CD4-positive, alpha-beta memory T cell (primary cell): Measurements from ENCODE around the gene MROH8. TPM values are rescaled to one million over a fixed set of nuclear protein-coding genes. Genes with fewer than 3 reads are reported as not detected.

Experiments used
- CTCF ChIA-PET: fragments of 350-600 bp; sonication (Branson Sonifier 250); formaldehyde crosslinking; loops from one replicate; lab custom pipeline; 2021; ENCODE audit warnings: inconsistent platforms; ENCODE audit not compliant: partially characterized antibody; lab: Charles Lee
- POLR2A ChIA-PET: fragments of 350-600 bp; sonication (Branson Sonifier 250); formaldehyde crosslinking; loops from one replicate; lab custom pipeline; 2021; ENCODE audit not compliant: partially characterized antibody; lab: Charles Lee
- DNase-seq, 5 donors: peaks; one replicate each; pipeline versions ENCODE4 v3.0.0 to v3.0.0-alpha.2; 2020 to 2022; ENCODE audit warnings: mixed read lengths in 1 of 5
- H3K27ac ChIP-seq: one replicate; pipeline ENCODE4 v1.7.0; 2013; ENCODE audit warnings: low read depth, low read length
- H3K27me3 ChIP-seq: 2 replicates; pipeline ENCODE4 v1.7.0; 2013; ENCODE audit warnings: mild to moderate bottlenecking, low read length, moderate library complexity; ENCODE audit not compliant: insufficient read depth
- H3K36me3 ChIP-seq: 2 replicates; pipeline ENCODE4 v1.7.0; 2013; ENCODE audit warnings: mild to moderate bottlenecking, low read length, moderate library complexity; ENCODE audit not compliant: insufficient read depth
- H3K4me1 ChIP-seq: 2 replicates; pipeline ENCODE4 v1.7.0; 2013; ENCODE audit warnings: mild to moderate bottlenecking, low read length, moderate library complexity; ENCODE audit not compliant: insufficient read depth
- H3K4me3 ChIP-seq, 2 donors: one replicate each; pipeline ENCODE4 v1.7.0; 2013; ENCODE audit warnings: low read length in 2 of 2, mild to moderate bottlenecking in 1 of 2
- H3K9me3 ChIP-seq, 2 donors: one replicate each; pipeline ENCODE4 v1.7.0; 2013; ENCODE audit warnings: low read length in 2 of 2, control low read depth in 1 of 2; ENCODE audit not compliant: control insufficient read depth in 1 of 2
- H3K27ac Mint-ChIP-seq, 7 donors: one replicate each; pipeline ENCODE4 v1.8.0; 2020 to 2021; ENCODE audit warnings: mixed read lengths in 7 of 7, mild to moderate bottlenecking in 6 of 7, inconsistent platforms in 3 of 7, moderate library complexity in 3 of 7
- H3K27me3 Mint-ChIP-seq, 2 donors: one replicate each; pipeline ENCODE4 v1.8.0; 2020 to 2021; ENCODE audit warnings: mixed read lengths in 2 of 2
- H3K36me3 Mint-ChIP-seq, 2 donors: one replicate each; pipeline ENCODE4 v1.8.0; 2020 to 2021; ENCODE audit warnings: mixed read lengths in 2 of 2, inconsistent platforms in 1 of 2, mild to moderate bottlenecking in 1 of 2
- H3K4me1 Mint-ChIP-seq, 4 donors: one replicate each; pipeline ENCODE4 v1.8.0; 2020 to 2021; ENCODE audit warnings: mixed read lengths in 4 of 4, mild to moderate bottlenecking in 1 of 4
- H3K4me3 Mint-ChIP-seq, 8 donors: one replicate each; pipeline ENCODE4 v1.8.0; 2020 to 2021; ENCODE audit warnings: mixed read lengths in 8 of 8, mild to moderate bottlenecking in 7 of 8, moderate library complexity in 6 of 8, inconsistent platforms in 3 of 8
- H3K9me3 Mint-ChIP-seq, 8 donors: one replicate each; pipeline ENCODE4 v1.8.0; 2020 to 2021; ENCODE audit warnings: mixed read lengths in 8 of 8, mild to moderate bottlenecking in 5 of 8, inconsistent platforms in 3 of 8, moderate library complexity in 1 of 8
- intact Hi-C: fragments of 100-400 bp; cut with micrococcal nuclease; formaldehyde crosslinking; loops from one replicate; pipeline ENCODE4 v1.15.1; 2023
- polyA plus RNA-seq, 2 donors: library from polyadenylated mRNA; unstranded; fragments of 300-500 nt; fragmentation: Illumina TruSeq; gene quantifications; one replicate each; pipeline ENCODE4 v1.2.3, GENCODE V29; 2021
- total RNA-seq, 2 experiments: library from RNA; stranded (reverse); gene quantifications; one replicate each; pipeline ENCODE4 v1.2.3, GENCODE V29; 2021

MROH8 gene
- total and polyA plus RNA-seq, 4 experiments from 2014 or later: 1.00 to 1.5 (median 1.4) TPM

GRCh38 chr20:37190354-37191112, 11.2 kb upstream of the MROH8 start:
- Histone ChIP-seq H3K4me1 (peaks cover 77% of the 10 kb centered on the region), H3K36me3 (peaks cover 13% of the 10 kb centered on the region), H3K27me3 (no peaks in the 10 kb centered on the region), H3K4me3 (no peak overlapping the region), H3K9me3 (no peaks in the 10 kb centered on the region), H3K27ac (no peak overlapping the region)
- intact Hi-C loops: loop anchor here (5.0 kb wide), 1 partner anchor 183 kb away; no protein-coding TSS in a partner anchor
- H3K4me1 Mint-ChIP-seq: peaks cover 55 to 79% (median 64%) of the 10 kb centered on the region in 4 donors
- H3K27ac Mint-ChIP-seq: peak overlapping the region in 5 of 7 donors; percentile 10 to 63 (median 42)
- DNase-seq: no peak
- POLR2A ChIA-PET: interaction anchor here (0.5 to 7.8 kb wide), 2 partner anchors 12 to 176 kb away, joined by 3 to 62 read pairs; partner anchors contain the start of genes MROH8 and RPN2
- CTCF ChIA-PET: interaction anchor here (0.5 to 12.5 kb wide), 14 partner anchors 9 to 351 kb away, joined by 3 to 180 read pairs (median 6); partner anchors contain the start of genes BLCAP, MROH8 and RPN2
- H3K27me3 Mint-ChIP-seq: no peaks in the 10 kb centered on the region
- peak overlapping the region in 1 of 8 donors; percentile 17 for H3K4me3 Mint-ChIP-seq
- H3K36me3 Mint-ChIP-seq: peaks cover 18 to 55% of the 10 kb centered on the region in 2 donors
- H3K9me3 Mint-ChIP-seq: peaks cover 0 to 2% (median 0%) of the 10 kb centered on the region in 8 donors

DNA sequence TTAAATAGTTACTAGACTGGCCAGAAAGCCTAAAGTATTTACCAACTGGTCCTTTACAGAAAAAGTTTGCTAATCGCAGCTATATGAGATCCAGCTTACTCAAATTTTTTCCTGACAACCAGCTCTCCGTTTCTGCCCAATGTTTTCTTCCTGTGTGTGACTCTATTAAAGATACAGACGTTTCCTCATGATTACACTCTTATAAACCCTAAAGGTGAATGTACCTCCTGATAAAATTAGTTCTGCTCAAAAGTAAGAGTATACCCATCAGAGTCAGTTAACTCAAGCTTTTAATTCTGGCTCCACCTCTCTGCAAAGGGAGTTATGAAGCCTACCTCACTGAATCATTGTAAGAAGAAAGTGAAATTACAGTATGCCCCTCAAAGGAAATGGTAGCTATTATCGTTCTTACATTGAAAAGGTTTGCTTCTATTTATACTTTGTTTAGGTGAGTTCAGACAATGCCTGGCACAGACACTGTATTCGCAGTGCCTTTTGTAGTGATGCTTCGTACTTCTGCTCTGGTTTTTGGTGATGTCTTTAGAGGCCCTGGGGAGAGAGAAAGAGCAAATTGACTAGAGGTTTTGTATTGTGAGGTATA, 10.2 kb upstream of the MROH8 start:
- Mint-ChIP-seq H3K27ac (peak overlapping the region; percentile 2 to 85 (median 59)), H3K36me3 (peaks cover 22 to 59% of the 10 kb centered on the region in 2 donors), H3K4me3 (peak overlapping the region in 6 of 8 donors; percentile 2 to 65 (median 54)), H3K27me3 (no peaks in the 10 kb centered on the region), H3K4me1 (peaks cover 50 to 75% (median 59%) of the 10 kb centered on the region in 4 donors), H3K9me3 (no peaks in the 10 kb centered on the region)
- H3K27me3 ChIP-seq: no peaks in the 10 kb centered on the region
- peaks cover 23% of the 10 kb centered on the region for H3K36me3 ChIP-seq
- intact Hi-C loops: loop anchor here (5.0 kb wide), 1 partner anchor 182 kb away; no protein-coding TSS in a partner anchor
- POLR2A ChIA-PET: interaction anchor here (7.8 kb wide), 1 partner anchor 11 kb away, joined by 62 read pairs; the partner anchor contains the start of genes MROH8 and RPN2
- no peak overlapping the region for H3K4me3 ChIP-seq
- H3K27ac ChIP-seq: no peak overlapping the region
- CTCF ChIA-PET: interaction anchor here (0.8 to 12.5 kb wide), 12 partner anchors 8 to 352 kb away, joined by 3 to 180 read pairs (median 4); partner anchors contain the start of genes BLCAP, MROH8 and RPN2
- peaks cover 75% of the 10 kb centered on the region for H3K4me1 ChIP-seq
- no peaks in the 10 kb centered on the region for H3K9me3 ChIP-seq
- no peak for DNase-seq

DNA sequence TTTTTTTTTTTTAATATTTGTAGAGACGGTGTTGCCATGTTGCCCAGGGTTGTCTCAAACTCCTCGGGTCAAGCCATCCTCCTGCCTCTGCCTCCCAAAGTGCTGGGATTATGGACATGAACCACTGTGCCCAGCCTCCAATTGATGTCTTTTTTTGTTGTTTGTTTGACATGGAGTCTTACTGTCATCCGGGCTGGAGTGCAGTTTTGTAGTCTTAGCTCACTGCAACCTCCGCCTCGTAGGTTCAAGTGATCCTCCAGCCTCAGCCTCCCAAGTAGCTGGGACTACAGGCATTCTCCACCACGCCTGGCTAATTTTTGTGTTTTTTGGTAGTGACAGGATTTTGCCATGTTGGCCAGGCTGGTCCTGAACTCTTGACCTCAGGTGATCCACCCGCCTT, 9.4 kb upstream of the MROH8 start:
- Histone ChIP-seq H3K4me3 (no peak overlapping the region), H3K9me3 (no peaks in the 10 kb centered on the region), H3K4me1 (peaks cover 75% of the 10 kb centered on the region), H3K27ac (no peak overlapping the region), H3K36me3 (peaks cover 30% of the 10 kb centered on the region), H3K27me3 (no peaks in the 10 kb centered on the region)
- no peaks in the 10 kb centered on the region for H3K9me3 Mint-ChIP-seq
- H3K27ac Mint-ChIP-seq: peak overlapping the region in 1 of 7 donors; percentile 68
- no peak for DNase-seq
- H3K27me3 Mint-ChIP-seq: no peaks in the 10 kb centered on the region
- CTCF ChIA-PET: interaction anchor here (0.8 to 12.5 kb wide), 5 partner anchors 8 to 343 kb away, joined by 3 to 180 read pairs (median 4); partner anchors contain the start of genes BLCAP, MROH8 and RPN2
- no peak overlapping the region for H3K4me3 Mint-ChIP-seq
- H3K4me1 Mint-ChIP-seq: peaks cover 51 to 75% (median 59%) of the 10 kb centered on the region in 4 donors
- peaks cover 27 to 66% of the 10 kb centered on the region in 2 donors for H3K36me3 Mint-ChIP-seq
- POLR2A ChIA-PET: interaction anchor here (7.8 kb wide), 1 partner anchor 10 kb away, joined by 62 read pairs; the partner anchor contains the start of genes MROH8 and RPN2
- intact Hi-C loops: no loop called here

DNA sequence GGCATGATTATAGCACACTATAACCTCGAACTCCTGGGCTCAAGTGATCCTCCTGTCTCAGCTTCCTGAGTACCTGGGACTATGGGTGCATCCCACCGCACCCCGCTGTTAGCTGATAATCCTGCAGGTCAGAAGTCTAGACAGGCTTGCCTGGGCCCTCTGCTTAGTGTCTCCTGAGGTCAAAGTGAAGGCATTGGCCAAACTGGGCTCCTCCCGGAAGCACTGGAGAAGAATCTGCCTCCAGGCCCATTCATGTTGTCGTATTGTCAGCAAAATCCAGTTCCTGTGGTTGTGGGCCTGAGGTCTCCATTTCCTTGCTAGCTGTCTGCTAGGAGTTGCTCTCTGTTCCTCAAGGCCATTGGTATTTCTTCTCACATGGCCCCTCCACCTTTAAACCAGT, 6.3 kb upstream of the MROH8 start:
- H3K36me3 Mint-ChIP-seq: peaks cover 26 to 66% of the 10 kb centered on the region in 2 donors
- H3K4me1 Mint-ChIP-seq: peaks cover 49 to 79% (median 63%) of the 10 kb centered on the region in 4 donors

DNA sequence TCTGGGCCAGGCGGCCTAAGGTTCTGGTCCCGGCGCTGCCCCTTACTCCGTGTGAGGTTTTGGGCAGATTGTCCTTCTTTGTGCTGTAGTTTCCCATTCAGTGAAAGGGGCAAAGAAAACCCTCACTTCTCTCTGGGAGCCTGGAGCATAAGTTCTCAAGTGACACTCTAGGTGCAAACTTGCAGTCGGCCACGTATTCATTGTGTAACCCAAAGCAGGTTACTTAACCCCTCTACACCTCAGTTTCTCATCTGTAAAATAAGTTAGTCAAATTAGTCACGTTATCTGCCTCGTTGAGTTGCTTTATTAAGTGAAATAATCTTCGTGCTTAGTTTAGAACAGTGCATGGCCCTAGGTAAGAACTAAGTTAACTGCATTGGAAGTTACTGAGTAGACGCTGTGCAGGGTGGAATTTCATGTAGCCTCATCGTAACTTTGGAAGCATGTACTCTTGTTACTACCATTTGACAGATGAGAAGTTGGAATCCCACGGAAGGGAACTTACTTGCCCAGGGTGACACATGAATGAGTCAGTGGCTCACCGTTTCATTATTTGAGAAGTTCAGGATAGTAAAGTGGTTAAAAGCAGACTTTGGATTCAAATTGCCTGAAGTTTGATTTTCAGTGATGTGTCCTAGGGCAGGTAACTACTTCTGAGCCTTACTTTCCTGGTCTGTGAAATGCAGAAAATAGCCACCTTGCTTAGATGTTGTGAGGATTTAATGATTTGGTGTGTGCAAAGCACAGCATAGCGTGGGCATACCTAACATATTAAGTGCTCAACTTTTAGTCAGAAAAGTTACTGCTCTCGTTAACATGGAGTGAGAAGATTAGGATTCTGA, 556 bp upstream of the MROH8 start:
- no peaks in the 10 kb centered on the region for H3K9me3 ChIP-seq
- H3K4me3 ChIP-seq: peak overlapping the region; percentile 96 to 97
- H3K27me3 ChIP-seq: no peaks in the 10 kb centered on the region
- POLR2A ChIA-PET: interaction anchor here (0.6 to 3.0 kb wide), 12 partner anchors 12 to 574 kb away, joined by 3 to 62 read pairs (median 5); partner anchors contain the start of genes BLCAP, MANBAL, RAB5IF and RBL1
- H3K27ac ChIP-seq: peak overlapping the region; percentile 92
- peaks cover 34 to 67% (median 50%) of the 10 kb centered on the region in 4 donors for H3K4me1 Mint-ChIP-seq
- DNase-seq: peak in 1 of 5 donors; percentile 37
- intact Hi-C loops: loop anchor here (1.0 to 2.0 kb wide), 2 partner anchors 12 to 109 kb away; partner anchors contain the start of gene MANBAL
- peaks cover 15% of the 10 kb centered on the region for H3K36me3 ChIP-seq
- H3K27me3 Mint-ChIP-seq: peaks cover 0 to 2% of the 10 kb centered on the region in 2 donors
- H3K4me1 ChIP-seq: peaks cover 54% of the 10 kb centered on the region
- H3K4me3 Mint-ChIP-seq: peak overlapping the region; percentile 92 to 99 (median 98)
- H3K36me3 Mint-ChIP-seq: peaks cover 12 to 38% of the 10 kb centered on the region in 2 donors
- H3K9me3 Mint-ChIP-seq: no peaks in the 10 kb centered on the region
- CTCF ChIA-PET: interaction anchor here (1.1 to 6.1 kb wide), 4 partner anchors 11 to 354 kb away, joined by 3 to 99 read pairs (median 4); no protein-coding TSS in a partner anchor
- H3K27ac Mint-ChIP-seq: peak overlapping the region; percentile 96 to 98 (median 98)

More for the DNA sequence above, 6.3 kb upstream of the MROH8 start:
- H3K27ac Mint-ChIP-seq: peak overlapping the region in 3 of 7 donors; percentile 27 to 87 (median 30)
- Histone ChIP-seq H3K9me3 (no peaks in the 10 kb centered on the region), H3K27ac (no peak overlapping the region), H3K4me3 (no peak overlapping the region), H3K27me3 (no peaks in the 10 kb centered on the region), H3K4me1 (peaks cover 74% of the 10 kb centered on the region), H3K36me3 (peaks cover 35% of the 10 kb centered on the region)
- ChIA-PET CTCF (no interaction called here), POLR2A (no interaction called here)
- intact Hi-C loops: loop anchor here (1.0 kb wide), 1 partner anchor 13 kb away; no protein-coding TSS in a partner anchor
- H3K27me3 Mint-ChIP-seq: no peaks in the 10 kb centered on the region
- H3K9me3 Mint-ChIP-seq: no peaks in the 10 kb centered on the region
- H3K4me3 Mint-ChIP-seq: peak overlapping the region in 1 of 8 donors; percentile 30
- no peak for DNase-seq

GRCh38 chr20:37172836-37173235, 6.5 kb downstream of the MROH8 start:
- intact Hi-C loops: loop anchor here (1.0 kb wide), 1 partner anchor 12 kb away; no protein-coding TSS in a partner anchor
- H3K36me3 Mint-ChIP-seq: peaks cover 0 to 5% of the 10 kb centered on the region in 2 donors
- H3K9me3 Mint-ChIP-seq: no peaks in the 10 kb centered on the region
- no peaks in the 10 kb centered on the region for H3K27me3 Mint-ChIP-seq
- H3K4me1 Mint-ChIP-seq: peaks cover 0 to under 1% (median under 1%) of the 10 kb centered on the region in 4 donors
- no peak overlapping the region for H3K27ac Mint-ChIP-seq
- Histone ChIP-seq H3K27me3 (no peaks in the 10 kb centered on the region), H3K27ac (no peak overlapping the region), H3K36me3 (no peaks in the 10 kb centered on the region), H3K4me1 (peaks cover 6% of the 10 kb centered on the region), H3K9me3 (no peaks in the 10 kb centered on the region), H3K4me3 (no peak overlapping the region)
- ChIA-PET CTCF (interaction anchor here (1.9 kb wide), 1 partner anchor 22 kb away, joined by 7 read pairs; no protein-coding TSS in a partner anchor), POLR2A (no interaction called here)
- DNase-seq: no peak
- H3K4me3 Mint-ChIP-seq: no peak overlapping the region
